Occipital lobe (tissue), 2 donors: ENCODE measurements around the gene GSTA2. TPM values are rescaled to one million over a fixed set of nuclear protein-coding genes. Genes with fewer than 3 reads are reported as not detected.
"Not testable (repeated sequence)": the region's sequence is repeated elsewhere in the genome, so short reads cannot be mapped to it uniquely, and the experiment has no call there.

Experiments used
- DNase-seq: peaks from one replicate; lab custom pipeline; 2025; lab: John Stamatoyannopoulos, UW
- total RNA-seq: library from RNA; depleted of rRNA; stranded (reverse); fragments of >200 nt; gene quantifications from one replicate; pipeline ENCODE4 v1.2.3, GENCODE V29; 2014

GSTA2 gene
- total RNA-seq, 1 donor from 2014 or later: not detected

- DNase-seq: no peak
These were observed 3.0 kb downstream of the GSTA2 start for GRCh38 chr6:52760105-52760765.

GRCh38 chr6:52759085-52759484, 4.2 kb downstream of the GSTA2 start:
- no peak for DNase-seq

- not testable (repeated sequence) for DNase-seq
These were observed 5.5 kb downstream of the GSTA2 start for GRCh38 chr6:52757651-52758338.

- DNase-seq: no peak
These were observed 8.8 kb downstream of the GSTA2 start for GRCh38 chr6:52754443-52754842.

GRCh38 chr6:52753137-52753536, 10.1 kb downstream of the GSTA2 start:
- DNase-seq: not testable (repeated sequence)

- DNase-seq: no peak
These were observed 11.0 kb downstream of the GSTA2 start for GRCh38 chr6:52752310-52752709.

- no peak for DNase-seq
These were observed 13.6 kb downstream of the GSTA2 start for GRCh38 chr6:52749556-52750152.

- not testable (repeated sequence) for DNase-seq
These were observed 16.0 kb downstream of the GSTA2 start for GRCh38 chr6:52747301-52747700.

GRCh38 chr6:52746213-52746612, 17.1 kb downstream of the GSTA2 start:
- no peak for DNase-seq

- DNase-seq: no peak
These were observed 17.5 kb downstream of the GSTA2 start for GRCh38 chr6:52745764-52746201.

- no peak for DNase-seq
These were observed 21.4 kb downstream of the GSTA2 start for GRCh38 chr6:52741872-52742271.

- no peak for DNase-seq
These were observed 23.6 kb downstream of the GSTA2 start for GRCh38 chr6:52739627-52740026.

GRCh38 chr6:52739134-52739533, 24.1 kb downstream of the GSTA2 start:
- no peak for DNase-seq

- DNase-seq: no peak
These were observed 27.1 kb downstream of the GSTA2 start for GRCh38 chr6:52736145-52736544.

GRCh38 chr6:52735071-52735470, 28.2 kb downstream of the GSTA2 start:
- DNase-seq: no peak

- no peak for DNase-seq
These were observed 29.2 kb downstream of the GSTA2 start for GRCh38 chr6:52734072-52734471.

GRCh38 chr6:52733172-52733571, 30.1 kb downstream of the GSTA2 start:
- no peak for DNase-seq

- no peak for DNase-seq
These were observed 31.6 kb downstream of the GSTA2 start for GRCh38 chr6:52731719-52732118.

- no peak for DNase-seq
These were observed 33.7 kb downstream of the GSTA2 start for GRCh38 chr6:52729576-52729975.

GRCh38 chr6:52728394-52728793, 34.9 kb downstream of the GSTA2 start:
- no peak for DNase-seq

GRCh38 chr6:52727908-52728307, 35.4 kb downstream of the GSTA2 start:
- no peak for DNase-seq

- no peak for DNase-seq
These were observed 36.3 kb downstream of the GSTA2 start for GRCh38 chr6:52726741-52727535.
